ENCODE measurements around the gene PLD4.

Gene PLD4

GRCh38 chr14:104925855-104926609 is 1.4 kb downstream of the PLD4 start:
- POLR2A ChIA-PET: no interaction called here
- CTCF ChIA-PET: interaction anchor here (0.6 to 4.0 kb wide), 4 partner anchors 8 to 24 kb away, joined by 3 to 17 read pairs (median 6); no protein-coding TSS in a partner anchor
- no peak for TF ChIP-seq CTCF (IDR thresholded peaks at IDR 0.05; ENCODE audit: control extremely low read depth, extremely low read depth, low read depth, missing control alignments)
- DNase-seq (ENCODE audit: extremely low spot score): no peak

GRCh38 chr14:104926619-104927431 is 2.1 kb downstream of the PLD4 start:
- DNase-seq (ENCODE audit: extremely low spot score): peak; percentile 92
- TF ChIP-seq CTCF (IDR thresholded peaks at IDR 0.05; ENCODE audit: control extremely low read depth, extremely low read depth, low read depth, missing control alignments): no peak
- ChIA-PET CTCF (interaction anchor here (1.3 to 2.0 kb wide), 3 partner anchors 10 to 33 kb away, joined by 4 to 7 read pairs (median 4); no protein-coding TSS in a partner anchor), POLR2A (no interaction called here)

- CTCF ChIA-PET: interaction anchor here (1.3 to 1.4 kb wide), 2 partner anchors 11 to 34 kb away, joined by 4 read pairs; no protein-coding TSS in a partner anchor
- no peak for DNase-seq (ENCODE audit: extremely low spot score)
- POLR2A ChIA-PET: no interaction called here
- no peak for TF ChIP-seq CTCF (IDR thresholded peaks at IDR 0.05; ENCODE audit: control extremely low read depth, extremely low read depth, low read depth, missing control alignments)
These were observed 2.7 kb downstream of the PLD4 start for GRCh38 chr14:104927432-104927816.

- peak; percentile 16 for TF ChIP-seq CTCF (IDR thresholded peaks at IDR 0.05; ENCODE audit: control extremely low read depth, extremely low read depth, low read depth, missing control alignments)
- DNase-seq (ENCODE audit: extremely low spot score): no peak
- ChIA-PET CTCF (interaction anchor here (1.3 to 1.4 kb wide), 2 partner anchors 12 to 34 kb away, joined by 4 read pairs; no protein-coding TSS in a partner anchor), POLR2A (no interaction called here)
These were observed 3.2 kb downstream of the PLD4 start for GRCh38 chr14:104927901-104928300.

GRCh38 chr14:104928391-104929133 is 3.9 kb downstream of the PLD4 start:
- ChIA-PET CTCF (interaction anchor here (1.4 to 2.4 kb wide), 2 partner anchors 12 to 117 kb away, joined by 4 to 9 read pairs; no protein-coding TSS in a partner anchor), POLR2A (no interaction called here)
- TF ChIP-seq CTCF (IDR thresholded peaks at IDR 0.05; ENCODE audit: control extremely low read depth, extremely low read depth, low read depth, missing control alignments): no peak
- DNase-seq (ENCODE audit: extremely low spot score): no peak
